Natural killer cell (primary cell): ENCODE results near the gene CACNA1C. TPM values are rescaled to one million over a fixed set of nuclear protein-coding genes. Genes with fewer than 3 reads are reported as not detected.

Source experiments
- ATAC-seq, 3 donors: fragments of 150-1000 bp in 2 of 3; fragments of 200-7000 bp in 1 of 3; cut with Tn5 transposase; 1 replicate in 1 of 3; 2 replicates in 2 of 3; pipeline ENCODE4 v1.10.0; 2021; ENCODE audit warnings: mild to moderate bottlenecking in 2 of 3, moderate library complexity in 2 of 3
- DNase-seq, 2 donors: peaks; one replicate each; pipeline versions ENCODE4 v3.0.0 to v3.0.0-alpha.2; 2013 to 2021; ENCODE audit warnings: mixed read lengths in 1 of 2
- H3K27ac ChIP-seq: one replicate; pipeline ENCODE4 v1.5.1; 2013; ENCODE audit warnings: mild to moderate bottlenecking, low read length
- H3K27me3 ChIP-seq: one replicate; pipeline ENCODE4 v1.6.1; 2013; ENCODE audit warnings: low read length; ENCODE audit not compliant: control insufficient read depth, insufficient read depth
- H3K36me3 ChIP-seq: one replicate; pipeline ENCODE4 v1.6.1; 2013; ENCODE audit warnings: low read length; ENCODE audit not compliant: control insufficient read depth, insufficient read depth
- H3K4me1 ChIP-seq: one replicate; pipeline ENCODE4 v1.6.1; 2013; ENCODE audit warnings: low read length; ENCODE audit not compliant: control insufficient read depth, insufficient read depth
- H3K4me3 ChIP-seq: one replicate; pipeline ENCODE4 v1.5.1; 2013; ENCODE audit warnings: low read length
- H3K9me3 ChIP-seq: one replicate; pipeline ENCODE4 v1.6.1; 2013; ENCODE audit warnings: low read length; ENCODE audit not compliant: control insufficient read depth, insufficient read depth
- H3K27ac Mint-ChIP-seq, 2 donors: one replicate each; pipeline ENCODE4 v1.8.0; 2022; ENCODE audit warnings: mild to moderate bottlenecking in 2 of 2, mixed read lengths in 2 of 2, moderate library complexity in 1 of 2
- H3K27me3 Mint-ChIP-seq, 2 donors: one replicate each; pipeline ENCODE4 v1.8.0; 2022; ENCODE audit warnings: low read depth in 2 of 2, mixed read lengths in 2 of 2
- H3K36me3 Mint-ChIP-seq: one replicate; pipeline ENCODE4 v1.8.0; 2022; ENCODE audit warnings: mixed read lengths
- H3K4me1 Mint-ChIP-seq, 2 donors: one replicate each; pipeline ENCODE4 v1.8.0; 2022; ENCODE audit warnings: mixed read lengths in 2 of 2
- H3K4me3 Mint-ChIP-seq: one replicate; pipeline ENCODE4 v1.8.0; 2022; ENCODE audit warnings: mild to moderate bottlenecking, moderate library complexity, mixed read lengths
- H3K9me3 Mint-ChIP-seq, 2 donors: one replicate each; pipeline ENCODE4 v1.8.0; 2022; ENCODE audit warnings: mixed read lengths in 2 of 2
- WGBS: methylation state at CpG from one replicate; pipeline ENCODE4 v1.1.7; 2013; ENCODE audit warnings: missing lambda C conversion rate; ENCODE audit not compliant: insufficient coverage; 5-methylcytosine and 5-hydroxymethylcytosine counted together
- intact Hi-C: fragments of 100-400 bp; cut with micrococcal nuclease; formaldehyde crosslinking; loops from one replicate; pipeline ENCODE4 v1.14.2; 2022
- total RNA-seq, 4 donors: library from RNA; stranded (reverse); fragments of 120-200 nt in 1 of 4; gene quantifications; one replicate each; pipeline versions ENCODE4 v1.2.3 to v1.2.4, GENCODE V29; 2013 to 2022
- TF ChIP-seq, protein P1 (sequence below): fragments of 200-600 bp; IDR thresholded peaks from one replicate; pipeline ENCODE4 v1.8.0; 2022; ENCODE audit warnings: antibody characterized with exemption

The CACNA1C gene
- total RNA-seq, 3 donors from 2014 or later (not counting 1 experiment from before 2014, with no cell fraction given), result 0.07 to 0.35 (median 0.08) TPM

DNA sequence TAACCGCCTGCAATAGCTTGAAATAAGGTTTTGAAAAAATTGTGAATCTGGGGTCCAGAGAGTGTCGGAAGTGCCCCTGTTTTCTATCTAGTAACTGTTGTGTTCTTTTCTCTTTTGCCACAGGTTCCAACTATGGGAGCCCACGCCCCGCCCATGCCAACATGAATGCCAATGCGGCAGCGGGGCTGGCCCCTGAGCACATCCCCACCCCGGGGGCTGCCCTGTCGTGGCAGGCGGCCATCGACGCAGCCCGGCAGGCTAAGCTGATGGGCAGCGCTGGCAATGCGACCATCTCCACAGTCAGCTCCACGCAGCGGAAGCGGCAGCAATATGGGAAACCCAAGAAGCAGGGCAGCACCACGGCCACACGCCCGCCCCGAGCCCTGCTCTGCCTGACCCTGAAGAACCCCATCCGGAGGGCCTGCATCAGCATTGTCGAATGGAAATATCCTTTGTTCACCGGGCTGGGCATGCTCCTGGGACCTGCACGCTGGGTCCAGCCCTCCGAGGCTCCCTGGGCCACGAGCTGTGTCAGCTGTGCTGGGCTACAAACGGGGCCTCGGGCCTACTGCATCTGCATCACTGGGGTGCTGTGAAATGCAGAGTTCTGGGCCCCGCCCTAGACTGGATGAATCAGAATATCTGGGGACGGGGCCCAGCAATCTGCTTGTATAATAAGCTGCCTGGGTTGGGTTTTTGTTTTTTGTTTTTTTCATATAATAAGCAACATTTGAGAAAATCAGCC, 62.5 kb downstream of the CACNA1C start:
- Histone ChIP-seq H3K36me3 (no peaks in the 10 kb centered on the region), H3K27ac (no peak overlapping the region), H3K9me3 (no peaks in the 10 kb centered on the region), H3K4me1 (no peaks in the 10 kb centered on the region), H3K4me3 (no peak overlapping the region), H3K27me3 (no peaks in the 10 kb centered on the region)
- H3K27ac Mint-ChIP-seq, result no peak overlapping the region
- H3K27me3 Mint-ChIP-seq, result no peaks in the 10 kb centered on the region
- DNase-seq (no peak), ATAC-seq (no peak)
- H3K9me3 Mint-ChIP-seq, result no peaks in the 10 kb centered on the region
- H3K4me3 Mint-ChIP-seq, result no peak overlapping the region
- WGBS, result 92% methylated on average over 30 of the region's 31 CpGs
- no peaks in the 10 kb centered on the region for H3K36me3 Mint-ChIP-seq
- H3K4me1 Mint-ChIP-seq, result no peaks in the 10 kb centered on the region
- TF ChIP-seq, protein P1, sequence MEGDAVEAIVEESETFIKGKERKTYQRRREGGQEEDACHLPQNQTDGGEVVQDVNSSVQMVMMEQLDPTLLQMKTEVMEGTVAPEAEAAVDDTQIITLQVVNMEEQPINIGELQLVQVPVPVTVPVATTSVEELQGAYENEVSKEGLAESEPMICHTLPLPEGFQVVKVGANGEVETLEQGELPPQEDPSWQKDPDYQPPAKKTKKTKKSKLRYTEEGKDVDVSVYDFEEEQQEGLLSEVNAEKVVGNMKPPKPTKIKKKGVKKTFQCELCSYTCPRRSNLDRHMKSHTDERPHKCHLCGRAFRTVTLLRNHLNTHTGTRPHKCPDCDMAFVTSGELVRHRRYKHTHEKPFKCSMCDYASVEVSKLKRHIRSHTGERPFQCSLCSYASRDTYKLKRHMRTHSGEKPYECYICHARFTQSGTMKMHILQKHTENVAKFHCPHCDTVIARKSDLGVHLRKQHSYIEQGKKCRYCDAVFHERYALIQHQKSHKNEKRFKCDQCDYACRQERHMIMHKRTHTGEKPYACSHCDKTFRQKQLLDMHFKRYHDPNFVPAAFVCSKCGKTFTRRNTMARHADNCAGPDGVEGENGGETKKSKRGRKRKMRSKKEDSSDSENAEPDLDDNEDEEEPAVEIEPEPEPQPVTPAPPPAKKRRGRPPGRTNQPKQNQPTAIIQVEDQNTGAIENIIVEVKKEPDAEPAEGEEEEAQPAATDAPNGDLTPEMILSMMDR, result no peak
- intact Hi-C loops, result no loop called here

DNA sequence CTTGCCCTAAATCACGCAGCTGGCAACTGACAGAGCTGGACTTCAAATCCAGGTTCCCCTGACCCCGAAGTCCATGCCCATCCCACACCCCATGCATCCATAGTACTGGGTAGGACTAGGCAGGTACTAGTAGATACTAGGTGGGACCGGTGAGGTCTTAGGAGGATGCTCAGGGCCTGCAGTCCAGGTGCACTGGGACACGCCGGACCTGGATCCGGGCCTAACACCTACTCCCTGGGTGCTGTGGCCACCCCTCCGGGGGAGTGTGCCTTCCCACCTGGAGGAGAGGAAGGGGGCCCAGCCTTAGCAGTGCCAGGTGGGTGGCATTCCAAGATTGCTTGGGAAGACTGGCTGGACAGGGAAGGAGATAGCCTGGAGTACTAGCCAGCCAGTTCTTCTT, 64.8 kb downstream of the CACNA1C start:
- no peaks in the 10 kb centered on the region for H3K27me3 Mint-ChIP-seq
- WGBS, result 93% methylated on average over 6 of the region's 7 CpGs
- Histone ChIP-seq H3K36me3 (no peaks in the 10 kb centered on the region), H3K27me3 (no peaks in the 10 kb centered on the region), H3K4me3 (no peak overlapping the region), H3K4me1 (no peaks in the 10 kb centered on the region), H3K27ac (no peak overlapping the region), H3K9me3 (no peaks in the 10 kb centered on the region)
- no peaks in the 10 kb centered on the region for H3K9me3 Mint-ChIP-seq
- H3K4me3 Mint-ChIP-seq, result no peak overlapping the region
- TF ChIP-seq, protein P1, result no peak
- H3K27ac Mint-ChIP-seq, result no peak overlapping the region
- DNase-seq (no peak), ATAC-seq (no peak)
- H3K4me1 Mint-ChIP-seq, result no peaks in the 10 kb centered on the region
- H3K36me3 Mint-ChIP-seq, result no peaks in the 10 kb centered on the region
- intact Hi-C loops, result no loop called here

DNA sequence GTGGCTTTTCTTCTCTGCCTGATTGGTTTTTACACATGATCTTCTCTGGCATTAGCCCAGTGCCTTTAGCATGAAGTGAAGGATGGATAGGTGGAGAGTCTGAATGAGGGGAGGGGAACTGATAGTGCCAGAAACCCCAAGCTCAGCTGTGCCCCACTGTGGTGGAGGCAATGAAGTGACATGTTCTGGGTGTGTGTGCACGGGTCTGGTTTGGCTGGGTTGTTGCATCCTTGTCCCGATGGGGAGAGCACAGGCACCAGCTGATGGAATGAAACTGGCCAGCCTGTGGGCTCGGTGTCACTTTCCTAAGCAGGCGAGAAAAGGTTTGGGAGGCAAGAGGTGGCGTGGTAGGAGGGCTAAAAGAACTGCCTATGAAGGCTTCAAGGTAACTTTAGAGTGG, 65.3 kb downstream of the CACNA1C start:
- intact Hi-C loops, result no loop called here
- no peak overlapping the region for H3K4me3 ChIP-seq
- DNase-seq (no peak), ATAC-seq (no peak)
- H3K9me3 ChIP-seq, result no peaks in the 10 kb centered on the region
- H3K9me3 Mint-ChIP-seq, result no peaks in the 10 kb centered on the region
- H3K36me3 ChIP-seq, result no peaks in the 10 kb centered on the region
- no peaks in the 10 kb centered on the region for H3K4me1 ChIP-seq
- no peak overlapping the region for H3K27ac ChIP-seq
- WGBS, result 89% methylated on average over 5 of the region's 5 CpGs
- no peaks in the 10 kb centered on the region for H3K27me3 ChIP-seq
- no peaks in the 10 kb centered on the region for H3K36me3 Mint-ChIP-seq
- TF ChIP-seq, protein P1, result no peak
- H3K4me1 Mint-ChIP-seq, result no peaks in the 10 kb centered on the region
- no peaks in the 10 kb centered on the region for H3K27me3 Mint-ChIP-seq
- no peak overlapping the region for H3K27ac Mint-ChIP-seq
- no peak overlapping the region for H3K4me3 Mint-ChIP-seq
